RPMI7951 (cell line): Measurements from ENCODE around the gene NME7. TPM values are rescaled to one million over a fixed set of nuclear protein-coding genes. Genes with fewer than 3 reads are reported as not detected.
A peak's percentile ranks its signal among the peaks of the same experiment; 100 is the strongest.
"Not testable (repeated sequence)": the region's sequence is repeated elsewhere in the genome, so short reads cannot be mapped to it uniquely, and the experiment has no call there.

Source experiments
- DNase-seq: peaks from one replicate; pipeline ENCODE4 v3.0.0-alpha.2; 2012; ENCODE audit warnings: low read depth
- total RNA-seq: library from RNA; depleted of rRNA; stranded (reverse); fragments of >200 nt; shearing (Covaris generic); gene quantifications from 2 replicates; pipeline ENCODE4 v1.2.3, GENCODE V29; 2014

Gene NME7
- total RNA-seq, 1 experiment from 2014 or later = 31.1 TPM

DNA sequence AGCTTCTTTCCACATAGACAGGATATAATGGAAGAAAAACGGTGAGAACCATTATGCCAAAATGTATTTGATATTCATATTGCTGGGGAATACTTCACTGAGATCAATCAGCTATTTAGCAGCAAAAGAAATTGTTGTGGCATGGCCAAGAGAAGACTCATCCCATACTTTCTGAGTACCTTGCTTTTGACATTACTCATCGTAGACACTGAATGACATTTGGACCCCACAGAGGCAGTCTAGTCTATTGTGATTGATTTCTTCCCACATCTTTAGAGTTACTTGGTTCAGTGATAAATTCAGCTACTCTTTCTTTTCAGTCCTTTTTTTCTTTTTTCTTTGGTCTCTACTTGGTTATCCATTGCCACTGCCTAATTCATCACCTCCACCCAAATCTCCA is 239.0 kb downstream of the NME7 start:
- DNase-seq = no peak

DNA sequence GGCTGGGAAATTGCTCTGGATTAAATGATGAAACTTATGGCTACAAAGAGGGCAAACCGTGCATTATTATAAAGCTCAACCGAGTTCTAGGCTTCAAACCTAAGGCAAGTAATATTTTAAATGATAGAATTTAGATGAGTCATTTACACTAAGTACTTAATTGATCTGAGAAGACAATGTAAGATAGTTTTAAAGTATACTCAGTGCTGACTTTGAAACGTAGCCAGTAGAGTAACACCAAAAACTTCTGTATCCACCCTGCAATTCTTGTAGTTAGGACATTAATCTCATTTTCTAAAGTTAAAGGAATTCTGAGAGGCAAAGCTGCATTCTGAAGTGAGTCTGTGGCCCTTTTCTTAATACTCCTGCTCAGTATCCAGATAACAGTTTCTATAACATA is 240.3 kb downstream of the NME7 start:
- no peak for DNase-seq

- DNase-seq = no peak
These were observed 241.3 kb downstream of the NME7 start for GRCh38 chr1:169126335-169126734.

DNA sequence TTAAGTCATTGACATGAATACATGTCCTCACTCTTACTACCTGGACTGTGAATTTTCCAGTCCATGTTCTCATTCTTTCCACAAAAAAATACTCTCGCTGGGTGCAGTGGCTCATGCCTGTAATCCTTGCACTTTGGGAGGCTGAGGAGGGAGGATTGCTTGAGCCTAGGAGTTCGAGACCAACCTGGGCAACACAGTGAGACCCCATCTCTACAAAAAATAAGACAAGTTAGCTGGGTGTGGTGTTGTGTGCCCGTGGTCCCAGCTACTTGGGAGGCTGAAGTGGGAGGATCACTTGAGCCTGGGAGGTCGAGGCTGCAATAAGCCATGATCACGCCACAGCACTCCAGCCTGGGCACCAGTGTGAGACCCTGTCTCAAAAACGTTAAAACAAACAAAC is 242.0 kb downstream of the NME7 start:
- DNase-seq = not testable (repeated sequence)

GRCh38 chr1:169124459-169124858 is 243.1 kb downstream of the NME7 start:
- DNase-seq = no peak

DNA sequence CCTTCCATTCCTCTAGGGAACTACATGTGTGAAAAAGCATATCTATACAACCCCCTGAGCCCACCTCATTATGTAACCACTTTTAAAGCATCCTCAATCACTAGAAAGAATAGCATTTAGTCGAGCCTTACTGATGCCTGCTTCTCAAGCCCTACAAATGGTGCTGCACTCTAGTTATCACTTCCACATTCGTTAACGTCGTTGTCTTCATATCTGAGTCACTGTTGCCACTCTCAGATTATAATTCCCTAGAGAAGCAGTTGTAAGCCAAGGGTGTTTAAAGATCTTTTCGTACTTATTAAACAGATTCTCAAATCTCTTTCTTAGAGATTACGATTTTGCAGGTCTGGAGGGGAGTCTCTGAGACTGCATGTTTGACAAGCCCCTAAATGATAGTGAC is 244.6 kb downstream of the NME7 start:
- no peak for DNase-seq

GRCh38 chr1:169121146-169121923 is 246.3 kb downstream of the NME7 start:
- DNase-seq = no peak

DNA sequence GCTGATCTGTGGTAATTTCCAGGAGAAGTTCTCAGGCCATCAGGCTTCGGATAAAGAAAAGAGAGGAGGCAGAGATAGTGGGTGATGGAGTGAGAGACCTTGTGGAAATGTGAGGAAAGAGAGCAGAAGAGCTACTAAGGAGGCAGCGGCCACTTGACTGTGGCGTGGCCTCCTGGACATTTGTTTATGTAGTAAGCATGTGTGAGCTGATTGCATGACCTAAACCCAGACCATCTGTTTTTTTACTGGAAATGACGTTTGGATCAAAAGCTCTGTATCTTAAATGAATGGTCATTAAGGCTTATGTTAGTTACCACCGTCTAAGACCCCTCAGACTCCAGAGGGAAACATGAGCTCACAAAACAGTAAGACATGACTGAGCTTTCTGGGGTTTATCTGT is 247.5 kb downstream of the NME7 start:
- no peak for DNase-seq

DNA sequence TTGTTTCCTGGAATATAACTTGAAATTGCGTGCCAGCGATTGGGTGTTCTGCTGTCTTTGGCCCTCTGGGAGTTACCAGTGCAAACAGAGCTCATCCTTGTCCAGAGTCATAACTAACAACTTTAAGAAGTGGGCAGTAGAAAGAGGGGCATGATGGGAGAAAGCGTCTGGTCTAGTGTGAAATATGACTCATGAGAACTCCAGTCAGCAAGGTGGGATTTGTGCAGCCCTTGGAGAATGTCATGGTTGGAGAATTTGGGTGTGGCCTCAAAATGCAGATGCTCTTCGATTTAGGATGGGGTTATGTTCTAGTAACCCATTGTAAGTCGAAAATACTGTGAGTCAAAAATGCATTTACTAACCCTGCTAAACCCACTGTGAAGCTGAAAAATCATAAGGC is 248.2 kb downstream of the NME7 start:
- peak; percentile 85 for DNase-seq

DNA sequence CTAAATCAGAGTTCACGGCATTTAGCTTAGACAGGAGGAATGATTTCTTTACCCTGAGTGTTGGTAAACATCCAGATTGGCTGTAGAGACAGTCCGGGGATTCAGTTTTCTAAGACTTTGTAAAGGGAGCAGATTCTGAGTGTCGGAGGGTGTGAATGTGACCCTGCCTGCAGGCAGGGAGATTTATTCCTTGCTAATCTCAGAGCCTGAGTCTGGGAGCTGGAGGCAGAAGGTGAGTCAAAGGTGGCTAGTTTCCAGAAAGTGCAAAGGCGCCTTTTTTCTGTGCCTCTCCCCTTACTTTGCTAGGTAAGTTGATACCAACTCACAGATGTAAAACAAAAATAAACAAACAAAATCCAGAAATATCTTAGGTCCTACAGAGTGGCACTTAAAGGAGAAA is 249.4 kb downstream of the NME7 start:
- DNase-seq = no peak

- DNase-seq = no peak
These were observed 250.0 kb downstream of the NME7 start for GRCh38 chr1:169117599-169117998.

- no peak for DNase-seq
These were observed 250.6 kb downstream of the NME7 start for GRCh38 chr1:169117014-169117413.

GRCh38 chr1:169115891-169116585 is 251.6 kb downstream of the NME7 start:
- peak; percentile 72 for DNase-seq

GRCh38 chr1:169113613-169114119 is 253.9 kb downstream of the NME7 start:
- peak; percentile 93 for DNase-seq

- peak; percentile 73 for DNase-seq
These were observed 255.4 kb downstream of the NME7 start for GRCh38 chr1:169112241-169112640.

GRCh38 chr1:169111472-169111871 is 256.1 kb downstream of the NME7 start:
- no peak for DNase-seq

DNA sequence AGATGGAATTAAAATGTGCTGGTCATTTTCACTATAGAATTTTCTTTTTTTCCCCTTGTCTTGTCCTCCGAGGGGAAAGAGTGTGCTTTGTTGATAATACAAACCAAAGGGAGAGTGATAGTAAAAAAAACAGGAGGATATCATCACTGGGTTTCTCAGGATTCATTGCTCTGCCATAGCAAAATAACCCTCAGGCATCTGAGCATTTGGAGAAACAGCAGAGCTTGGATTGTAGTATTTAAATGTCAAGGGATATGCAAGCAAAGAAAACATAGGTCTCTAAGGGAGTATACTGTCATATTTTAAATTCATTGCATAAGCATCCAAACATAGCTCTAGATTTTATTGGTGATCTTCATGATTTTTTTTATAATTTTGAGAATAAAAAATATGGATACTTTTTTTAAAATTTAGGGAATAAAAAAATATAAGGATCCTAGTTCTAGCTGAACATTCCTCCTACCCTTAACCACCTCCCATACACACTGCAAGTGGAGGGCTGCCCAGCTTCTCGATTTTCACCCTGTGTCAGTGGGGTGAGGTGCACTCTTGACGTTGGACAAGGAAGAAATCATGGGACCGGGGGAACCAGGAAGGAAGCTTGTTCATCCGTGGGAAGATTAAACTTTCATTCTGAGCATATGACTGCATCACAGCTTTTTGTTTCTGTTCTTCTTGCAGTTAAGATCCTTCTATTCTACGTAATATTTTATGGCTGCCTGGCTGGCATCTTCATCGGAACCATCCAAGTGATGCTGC is 256.7 kb downstream of the NME7 start:
- no peak for DNase-seq

DNA sequence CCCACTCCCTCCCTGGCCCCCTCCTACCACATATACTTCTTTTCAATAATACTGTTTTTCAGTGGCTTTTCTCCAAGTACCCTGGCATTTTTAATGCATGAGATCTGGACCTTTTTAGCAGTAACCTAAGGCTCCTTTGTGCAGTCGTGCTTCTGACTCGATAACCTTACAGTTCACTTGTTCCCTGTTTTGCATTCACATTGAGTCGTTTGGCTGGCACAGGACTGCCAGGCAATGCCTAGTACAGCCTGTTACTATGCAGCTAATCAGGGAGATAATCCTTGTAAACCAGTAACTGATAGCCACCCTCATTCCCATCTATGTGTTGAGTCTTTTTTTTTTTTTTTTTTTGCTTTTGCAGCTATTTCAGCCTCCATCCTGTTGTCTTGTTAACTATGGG is 257.4 kb downstream of the NME7 start:
- DNase-seq = no peak

GRCh38 chr1:169109561-169110134 is 257.9 kb downstream of the NME7 start:
- peak; percentile 71 for DNase-seq

- DNase-seq = peak; percentile 42
These were observed 258.6 kb downstream of the NME7 start for GRCh38 chr1:169108863-169109560.

GRCh38 chr1:169108223-169108622 is 259.4 kb downstream of the NME7 start:
- DNase-seq = no peak
